Endometrial microvascular endothelial cells (primary cell): ENCODE measurements around the gene UVRAG. TPM values are rescaled to one million over a fixed set of nuclear protein-coding genes. Genes with fewer than 3 reads are reported as not detected.

ENCODE experiments used
- in situ Hi-C: cut with HindIII; loops from 2 replicates; pipeline ENCODE4 v1.10.0; 2017; ENCODE audit warnings: low sequenced_read_pairs, low pct_unique_long_range_greater_than_20kb; ENCODE audit errors: inconsistent ontology term
- total RNA-seq: library from RNA; depleted of rRNA; stranded (reverse); fragments of >200 nt; gene quantifications from one replicate; pipeline ENCODE4 v1.2.3, GENCODE V29; 2015; ENCODE audit errors: inconsistent ontology term

The UVRAG gene
- total RNA-seq, 1 donor from 2014 or later, result 34.4 TPM

DNA sequence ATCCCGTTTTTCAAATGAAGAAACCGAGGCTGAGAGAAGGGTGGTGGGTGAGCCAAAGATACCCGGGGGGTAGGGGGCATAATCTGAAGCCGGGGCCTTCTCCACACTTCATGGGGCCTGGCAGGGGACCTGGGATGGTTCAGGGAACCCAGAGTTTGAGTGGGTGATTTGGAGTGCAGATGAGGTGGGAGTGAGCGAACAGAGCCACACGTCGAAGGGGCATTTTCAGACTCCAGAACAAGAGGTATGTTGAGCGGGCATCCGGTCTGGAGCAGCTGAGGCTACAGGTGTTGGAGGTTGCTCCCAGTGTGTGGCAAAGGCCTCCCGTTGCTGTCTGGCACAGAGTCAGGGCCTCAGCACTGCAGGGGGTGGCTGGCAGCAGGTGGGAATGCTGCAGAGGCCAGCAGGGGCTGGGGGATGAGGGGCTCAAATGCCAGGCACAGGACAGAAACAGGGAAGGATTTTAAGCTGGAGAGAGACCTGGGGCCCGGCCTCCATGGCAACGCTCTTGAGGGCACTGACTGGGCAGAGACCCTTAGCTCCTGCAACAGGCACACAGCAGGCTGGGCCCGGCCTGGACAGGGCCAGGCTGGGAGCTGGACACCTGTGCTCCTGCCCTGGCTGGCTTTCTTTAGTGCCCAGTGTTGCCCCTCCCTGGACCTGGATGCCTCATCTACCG lies 345.1 kb downstream of the UVRAG start:
- in situ Hi-C loops, result no loop called here

DNA sequence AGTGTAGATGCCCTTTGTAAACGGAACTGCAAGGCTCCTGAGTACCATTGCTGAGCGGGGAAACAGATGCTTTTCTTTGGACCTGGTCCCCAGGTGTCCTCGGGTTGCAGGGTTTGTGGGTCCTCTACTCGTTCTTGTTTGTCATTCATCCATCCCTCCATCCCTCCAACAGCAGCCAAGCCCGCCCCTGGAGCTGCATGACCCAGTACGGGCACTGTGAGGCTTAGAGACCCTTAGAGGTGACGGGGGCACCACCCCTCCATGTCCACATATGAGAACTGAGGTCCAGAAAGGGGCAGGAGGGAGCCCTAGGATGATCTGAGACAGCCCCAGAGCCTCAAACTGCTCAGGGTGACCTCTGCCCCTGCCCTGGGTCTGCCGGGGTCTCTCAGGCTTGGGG lies 345.8 kb downstream of the UVRAG start:
- in situ Hi-C loops, result no loop called here

DNA sequence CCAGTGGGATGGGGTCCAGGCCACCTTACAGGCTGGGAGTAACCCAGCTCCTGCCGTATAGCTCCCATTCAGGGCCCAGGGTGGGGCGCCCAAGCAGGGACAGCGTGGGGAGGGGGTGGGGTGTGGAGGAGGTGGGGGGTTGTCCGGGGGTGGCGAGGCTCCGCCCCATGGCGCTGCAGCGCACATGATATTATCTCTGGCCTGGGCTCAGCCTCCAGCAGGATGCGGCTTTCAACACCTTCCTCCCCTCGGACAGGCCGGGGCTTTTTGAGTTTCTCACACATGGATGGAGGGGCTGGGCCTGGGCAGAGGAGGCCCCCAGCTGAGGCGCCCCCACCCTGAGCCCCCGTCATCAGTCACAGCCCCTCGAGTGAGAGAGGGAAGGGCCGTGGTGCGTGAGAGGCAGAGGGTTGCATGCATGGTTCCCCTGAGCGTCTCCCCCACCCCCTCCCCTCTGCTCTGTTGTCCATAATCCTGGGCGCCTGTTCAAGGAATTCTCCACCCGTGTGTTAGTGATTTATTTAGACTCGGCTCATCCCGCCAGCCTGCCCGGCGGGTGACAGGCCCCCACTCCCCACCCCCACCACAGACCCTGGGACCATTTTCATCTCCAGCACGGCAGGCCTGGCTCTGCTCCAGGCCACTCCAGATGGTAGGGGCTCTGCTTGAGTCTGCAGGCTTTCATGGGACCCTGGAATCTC lies 346.4 kb downstream of the UVRAG start:
- in situ Hi-C loops, result no loop called here

DNA sequence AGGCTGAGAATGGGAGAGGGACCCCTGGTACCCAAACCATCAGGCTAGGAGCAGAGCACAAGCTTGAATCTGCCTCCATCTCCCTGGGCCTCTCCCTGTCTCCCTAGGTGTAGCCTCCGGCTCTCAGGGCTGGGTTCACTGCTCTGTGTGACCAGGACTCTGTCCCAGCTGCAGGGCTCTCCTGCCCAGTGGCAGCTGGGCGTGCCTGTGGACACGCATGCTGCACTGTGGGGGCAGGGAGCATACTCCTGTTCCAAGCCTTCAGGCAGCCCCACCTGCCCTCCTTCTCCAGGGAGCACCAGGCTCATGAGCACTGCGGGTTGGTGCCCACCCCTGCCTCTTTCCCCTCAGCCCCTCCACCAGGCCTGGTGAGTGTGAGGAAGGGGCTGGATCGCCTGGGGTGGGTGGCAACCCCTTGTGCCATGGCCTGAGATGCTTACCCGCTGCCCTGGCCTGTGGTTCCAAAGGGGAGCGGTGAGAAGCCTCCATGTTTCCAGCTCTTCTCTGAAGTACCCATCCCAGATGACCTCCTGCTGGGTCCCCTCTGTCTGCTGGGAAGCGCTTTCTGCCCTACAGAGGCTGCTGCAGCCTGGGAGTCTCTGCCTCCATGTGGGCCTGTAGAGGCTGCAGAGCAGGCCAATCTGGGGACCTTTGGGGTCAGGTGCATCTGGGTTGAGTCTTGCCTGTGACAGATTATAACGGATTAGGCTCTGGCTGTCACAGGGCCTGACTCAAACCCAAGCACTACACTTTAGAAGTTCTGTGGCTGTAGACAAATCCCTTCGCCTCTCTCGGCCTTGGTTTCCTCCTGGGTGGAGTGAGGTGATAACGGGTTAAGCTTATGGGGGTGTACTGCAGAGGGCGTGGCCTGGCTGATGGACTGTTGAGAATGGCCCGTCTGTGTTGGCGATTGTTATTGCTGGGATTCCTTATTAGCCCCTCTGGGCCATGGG lies 347.6 kb downstream of the UVRAG start:
- in situ Hi-C loops, result no loop called here

DNA sequence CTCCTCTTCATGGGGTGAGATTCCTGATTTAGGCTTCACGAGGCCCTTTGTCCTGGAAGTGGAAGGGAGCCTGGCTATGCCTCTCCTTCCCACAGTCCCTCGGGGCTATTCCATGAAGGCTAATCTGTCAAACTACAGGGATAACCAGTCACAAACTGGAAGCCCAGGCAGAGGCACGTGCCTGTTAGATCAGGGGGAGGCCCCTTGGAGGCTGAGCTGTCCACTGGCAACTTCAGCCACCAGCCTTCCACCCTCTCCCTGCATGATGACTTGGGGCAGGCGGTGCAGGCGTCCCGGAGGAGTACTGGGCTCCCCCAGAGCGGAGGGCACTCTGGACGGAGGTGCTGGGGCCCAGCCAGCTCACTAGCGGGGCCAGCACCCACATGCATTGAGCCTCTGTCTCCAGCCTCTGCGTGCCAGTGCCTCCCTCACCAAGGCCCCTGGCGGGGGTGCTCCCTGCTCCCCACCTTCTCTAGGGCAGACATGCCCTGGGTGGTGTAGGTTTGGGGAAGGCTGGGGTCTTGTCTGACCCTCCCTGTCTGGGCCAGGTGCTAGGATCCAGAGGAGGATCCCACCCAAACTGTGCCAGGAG lies 348.4 kb downstream of the UVRAG start:
- in situ Hi-C loops, result no loop called here

DNA sequence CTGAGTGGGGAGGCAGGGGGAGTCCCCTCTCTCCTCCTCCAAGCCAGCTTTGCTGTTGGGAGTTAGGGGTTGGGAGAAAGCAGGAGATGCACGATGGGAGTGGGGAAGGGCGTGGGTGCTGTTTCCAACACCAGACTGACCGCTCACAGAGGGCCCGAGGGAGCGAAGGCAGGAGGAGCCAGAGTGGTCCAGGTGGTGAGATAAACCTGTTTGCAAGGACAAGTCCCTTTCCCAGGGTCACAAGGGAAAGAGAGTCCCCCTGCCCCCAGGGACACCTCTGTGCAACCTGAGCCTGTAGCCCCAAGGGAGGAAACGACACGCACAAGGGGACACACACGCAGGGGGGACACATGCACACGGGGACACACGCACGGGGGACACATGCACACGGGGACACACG lies 349.1 kb downstream of the UVRAG start:
- in situ Hi-C loops, result no loop called here

DNA sequence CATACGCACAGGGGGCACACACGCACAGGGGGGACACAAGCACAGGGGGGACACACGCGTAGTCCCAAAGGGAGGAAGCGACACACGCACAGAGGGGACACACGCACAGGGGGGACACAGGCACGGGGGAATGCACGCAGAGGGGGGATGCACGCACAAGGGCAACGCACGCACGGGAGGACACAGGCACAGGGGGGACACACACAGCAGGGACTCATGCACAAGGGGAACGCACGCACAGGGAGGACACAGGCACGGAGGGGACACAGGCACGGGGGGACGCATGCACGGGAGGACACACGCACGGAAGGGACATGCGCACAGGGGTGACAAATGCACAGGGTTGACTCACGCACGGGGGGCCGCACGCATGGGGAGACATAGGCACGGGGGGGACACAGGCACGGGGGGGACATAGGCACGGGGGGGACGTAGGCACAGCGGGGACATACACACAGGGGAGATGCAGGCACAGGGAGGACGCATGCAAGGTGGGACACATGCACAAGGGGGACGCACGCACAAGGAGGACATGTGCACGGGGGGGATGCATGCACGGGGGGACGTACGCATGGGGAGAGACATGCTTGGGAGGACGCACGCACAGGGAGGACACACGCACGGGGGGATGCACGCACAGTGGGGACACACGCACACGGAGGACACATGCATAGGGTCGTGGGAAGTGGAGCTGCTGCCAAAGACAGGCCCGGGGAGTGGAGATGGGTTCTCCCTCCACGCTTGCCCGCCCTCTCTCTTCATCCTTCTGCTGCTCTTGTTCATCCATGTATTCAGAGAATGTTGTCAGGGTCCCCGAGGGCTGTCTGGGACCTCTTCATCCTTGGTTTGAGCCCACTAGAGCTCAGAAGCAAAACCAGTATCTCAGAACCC lies 350.1 kb downstream of the UVRAG start:
- in situ Hi-C loops, result no loop called here

DNA sequence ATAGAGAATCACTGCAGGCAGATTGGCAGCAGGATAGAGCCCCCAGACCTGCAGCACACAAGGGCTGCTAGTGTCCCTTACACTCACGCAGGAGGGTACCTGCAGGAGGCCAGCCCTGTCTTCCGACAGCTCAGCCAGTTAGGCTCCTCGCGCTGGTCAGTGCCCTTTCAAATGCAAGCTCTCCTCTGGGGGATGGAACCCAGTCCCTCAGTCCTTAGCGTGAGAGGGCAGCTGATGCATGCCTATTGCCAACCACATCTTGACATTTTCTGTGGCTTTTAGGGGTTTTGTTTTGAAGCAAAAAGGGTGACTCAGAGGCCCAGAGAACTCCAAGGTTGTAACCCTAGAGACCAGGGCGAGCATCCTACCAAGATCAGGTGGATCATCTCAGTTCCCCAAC lies 351.3 kb downstream of the UVRAG start:
- in situ Hi-C loops, result no loop called here

DNA sequence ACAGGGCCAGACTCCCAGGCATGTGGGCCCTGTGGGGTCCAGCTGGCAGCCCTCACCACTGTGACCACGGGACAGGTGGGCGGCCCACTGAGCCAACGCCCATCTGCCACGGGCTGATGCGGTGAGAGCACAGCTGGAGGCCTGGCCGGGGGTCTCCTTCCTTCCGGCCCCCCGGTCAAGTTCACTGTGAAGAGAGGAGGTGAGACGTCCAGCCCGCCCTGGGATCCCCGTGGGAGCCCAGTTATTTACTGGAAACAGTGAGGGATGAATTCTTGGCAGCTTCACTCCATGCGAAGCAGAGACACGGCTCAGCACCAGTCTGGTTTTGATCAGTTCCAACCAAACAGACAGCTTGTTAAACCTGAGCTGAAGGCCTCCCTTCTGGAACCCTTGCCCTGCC lies 352.6 kb downstream of the UVRAG start:
- in situ Hi-C loops, result no loop called here

DNA sequence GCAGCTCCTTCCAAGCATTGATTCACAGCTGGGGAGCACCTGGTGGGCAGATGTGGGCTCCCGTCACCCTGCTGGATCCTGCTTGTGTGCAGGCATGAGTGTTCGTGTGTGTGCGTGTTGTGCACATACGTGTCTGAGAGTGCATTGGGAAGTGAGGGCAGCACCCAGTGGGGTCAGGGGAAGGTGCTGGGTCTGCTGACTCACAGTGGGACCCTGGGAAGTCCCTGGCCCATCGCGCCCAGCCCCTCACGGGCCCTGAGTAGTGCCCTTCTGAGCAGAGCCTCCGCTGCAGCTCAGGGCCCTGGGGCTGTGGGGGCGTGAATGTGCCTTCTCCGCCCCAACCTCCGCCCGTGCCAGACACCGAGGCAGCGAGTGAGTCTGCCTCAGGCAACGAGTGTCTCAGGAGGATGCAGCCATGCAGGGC lies 354.5 kb downstream of the UVRAG start:
- in situ Hi-C loops, result no loop called here

DNA sequence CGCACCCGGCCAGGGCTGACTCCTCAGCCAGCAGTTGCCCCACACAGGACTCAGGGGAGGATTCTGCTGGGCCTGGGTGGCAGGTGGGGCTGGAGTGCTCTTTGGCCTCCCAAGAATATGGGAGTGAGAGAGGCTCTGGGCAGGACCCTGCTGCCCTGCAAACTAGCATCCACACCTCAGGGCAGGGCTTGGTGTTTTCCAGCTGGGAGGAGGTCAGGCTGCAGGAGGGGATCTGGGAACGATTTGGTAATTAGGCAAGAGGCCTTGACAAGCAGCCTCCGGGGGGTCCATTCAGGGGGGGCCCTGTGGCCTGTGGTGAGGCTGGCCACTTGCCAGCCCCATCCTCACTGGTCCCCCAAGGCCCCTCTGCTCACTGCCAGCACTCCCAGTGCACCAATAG lies 355.5 kb downstream of the UVRAG start:
- in situ Hi-C loops, result no loop called here

DNA sequence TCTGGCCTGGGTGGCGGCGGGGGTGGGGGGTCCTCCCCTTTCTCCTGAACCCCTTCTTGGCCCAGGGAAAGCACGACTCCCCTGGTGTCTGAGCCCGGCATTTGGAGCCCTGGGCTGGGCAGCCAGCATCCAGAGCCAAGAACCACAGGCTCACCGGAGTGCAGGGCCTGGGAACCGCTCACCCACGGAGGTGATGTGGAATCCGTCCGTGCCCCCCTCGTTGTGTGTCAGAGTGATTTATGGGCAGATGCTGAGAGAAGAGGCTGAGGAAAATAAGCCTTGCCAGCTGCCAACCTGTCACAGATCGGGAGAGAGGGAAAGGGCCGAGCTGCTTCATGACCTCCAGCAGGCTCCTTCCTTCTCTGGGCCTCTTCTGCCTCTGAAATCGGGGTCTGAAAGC lies 357.6 kb downstream of the UVRAG start:
- in situ Hi-C loops, result no loop called here

DNA sequence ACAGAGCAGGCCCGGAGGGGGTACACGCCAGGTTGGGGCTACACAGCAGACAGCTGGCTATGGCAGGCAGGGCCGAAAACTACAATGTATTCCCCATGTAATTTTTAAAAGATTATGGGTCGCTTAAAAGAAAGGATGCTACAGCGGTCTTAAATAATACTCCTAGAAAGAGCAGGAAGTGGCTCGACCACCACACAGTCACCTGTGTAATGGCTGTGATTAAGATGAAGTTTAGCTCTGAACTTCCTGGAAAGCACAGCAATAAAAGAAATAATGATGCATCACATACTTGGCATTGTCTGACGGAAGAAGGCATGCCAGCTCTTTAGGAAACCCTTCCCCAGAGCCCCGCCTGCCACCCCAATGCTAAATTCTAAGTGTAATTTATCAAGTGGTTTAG lies 358.7 kb downstream of the UVRAG start:
- in situ Hi-C loops, result no loop called here

DNA sequence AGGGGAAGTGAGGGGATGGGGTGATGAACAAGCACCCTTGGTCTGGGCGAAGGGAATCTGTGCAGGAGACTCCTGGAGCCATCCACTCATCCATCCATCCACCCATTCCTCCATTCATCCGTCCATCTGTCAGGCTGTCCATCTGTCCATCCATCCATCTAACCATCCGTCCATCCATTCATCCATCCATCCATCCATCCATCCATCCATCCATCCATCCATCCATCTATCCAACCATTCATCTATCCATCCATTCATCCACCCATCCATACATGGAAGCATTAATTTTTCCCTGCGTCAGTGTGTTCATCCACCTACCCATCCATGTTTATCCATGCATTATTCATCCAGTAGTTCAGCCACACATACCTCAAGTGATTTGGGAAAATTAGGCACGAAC lies 359.3 kb downstream of the UVRAG start:
- in situ Hi-C loops, result no loop called here

DNA sequence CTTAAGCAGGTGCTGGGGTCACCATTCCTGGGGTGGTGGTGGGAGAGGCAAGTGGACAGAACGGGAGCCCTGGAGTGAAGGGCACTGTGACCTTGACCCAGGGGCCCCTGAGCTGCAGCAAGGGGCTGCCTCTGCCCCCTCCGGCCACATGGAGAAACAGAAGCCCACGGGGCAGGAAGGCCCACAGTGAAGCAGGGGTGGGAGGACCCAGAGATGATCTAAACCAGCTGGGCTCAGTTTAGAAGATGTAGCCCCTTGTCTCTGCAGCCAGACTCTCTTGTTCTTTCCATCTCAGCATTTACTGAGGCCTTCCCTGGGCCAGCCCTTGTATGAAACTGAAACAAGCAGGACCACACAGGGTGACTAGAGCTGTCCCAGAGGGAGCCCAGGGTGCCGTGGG lies 360.8 kb downstream of the UVRAG start:
- in situ Hi-C loops, result no loop called here

DNA sequence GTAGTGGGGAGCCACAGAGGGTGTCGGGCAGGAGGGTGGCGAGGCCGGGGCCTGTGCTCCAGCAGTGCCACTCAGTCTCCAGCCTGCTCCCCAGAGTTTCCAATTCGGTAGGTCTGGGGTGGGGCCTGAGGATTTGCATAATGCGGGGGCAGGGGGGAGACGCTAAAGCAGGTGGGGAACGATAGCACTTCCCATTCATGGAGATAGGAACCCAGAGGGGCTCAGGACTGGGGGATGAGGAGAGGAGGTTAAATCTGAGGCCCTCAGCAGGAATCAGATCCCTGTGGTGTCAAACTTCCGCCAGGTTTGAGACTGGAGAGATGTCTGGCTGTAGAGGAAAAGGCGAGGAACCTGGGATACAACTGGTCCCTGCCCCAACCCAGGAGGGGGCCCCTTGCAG lies 361.5 kb downstream of the UVRAG start:
- in situ Hi-C loops, result no loop called here

DNA sequence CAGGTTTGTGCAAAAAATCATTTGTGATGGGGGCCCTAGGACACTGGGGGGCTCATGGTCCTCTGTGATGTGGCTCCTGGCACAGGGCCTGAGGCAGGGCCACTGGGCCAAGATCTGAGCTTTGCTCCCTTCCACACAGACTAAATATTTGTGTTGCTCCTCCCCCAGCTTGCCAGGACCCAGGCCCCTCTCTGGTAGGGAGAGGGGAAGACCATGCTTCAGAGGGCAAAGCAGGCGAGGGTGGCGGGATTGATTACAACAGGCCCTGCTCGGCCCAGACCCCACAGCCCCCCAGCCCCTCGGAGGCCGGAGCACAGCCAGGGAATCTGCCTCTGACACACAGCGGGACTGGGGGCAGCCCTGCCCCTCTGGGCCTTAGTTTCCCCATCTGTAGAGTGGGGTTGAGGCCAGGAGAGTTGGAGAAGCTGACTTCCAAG lies 362.3 kb downstream of the UVRAG start:
- in situ Hi-C loops, result no loop called here

DNA sequence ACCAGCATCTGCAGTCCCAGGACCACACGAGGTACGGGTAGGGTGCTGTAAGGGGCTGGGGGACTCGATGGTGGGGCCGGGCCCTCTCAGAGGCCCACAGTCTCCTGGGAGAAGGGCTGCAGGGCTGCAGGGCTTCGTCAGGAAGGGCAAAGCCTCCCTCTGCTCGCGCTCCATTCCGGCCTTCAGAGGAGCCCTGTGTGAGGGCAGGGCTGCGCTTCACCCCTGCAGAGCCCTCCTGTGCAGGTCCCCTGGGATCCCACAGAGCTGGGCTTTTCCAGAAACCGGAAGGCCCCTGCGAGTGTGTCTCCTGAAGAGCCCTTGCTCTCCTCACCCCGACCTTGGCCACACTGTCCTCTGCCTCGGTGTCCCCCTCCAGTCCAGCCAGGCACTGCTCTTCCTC lies 364.1 kb downstream of the UVRAG start:
- in situ Hi-C loops, result no loop called here
